SK-N-SH (cell line): Measurements from ENCODE around the gene SLC1A7. TPM values are rescaled to one million over a fixed set of nuclear protein-coding genes. Genes with fewer than 3 reads are reported as not detected.

Experiments used
- CTCF ChIA-PET: fragments of 300-600, 350-600 bp; formaldehyde crosslinking; extraction: SDS; loops from one replicate; lab custom pipeline; 2021; lab: Yijun Ruan, JAX
- POLR2A ChIA-PET: fragments of 350-600 bp; sonication (Branson Sonifier 250); formaldehyde crosslinking; extraction: SDS; loops from one replicate; lab custom pipeline; 2020; ENCODE audit warnings: antibody characterized with exemption, inconsistent platforms; lab: Yijun Ruan, JAX
- DNase-seq: peaks from one replicate; pipeline ENCODE4 v3.0.0; 2012
- H2AFZ ChIP-seq: fragments of 200-600 bp; sonication (generic); 2 replicates; pipeline ENCODE4 v1.8.1; 2016; ENCODE audit warnings: antibody characterized with exemption, mild to moderate bottlenecking, low read depth
- H3F3A ChIP-seq: fragments of 200-600 bp; sonication (generic); replicated peaks from 2 replicates; pipeline ENCODE3; 2016; ENCODE audit warnings: antibody characterized with exemption, mild to moderate bottlenecking; ENCODE audit not compliant: insufficient read depth
- H3K27ac ChIP-seq, 2 experiments: fragments of 200-500 bp in 1 of 2; fragments of 200-600 bp in 1 of 2; sonication (Bioruptor generic) in 1 of 2; sonication (generic), shearing (Covaris generic) in 1 of 2; 2 replicates each; pipeline versions ENCODE4 v1.5.1 to v1.6.1; 2014 to 2016; ENCODE audit warnings: low read depth in 2 of 2, inconsistent platforms in 1 of 2, low read length in 1 of 2, mild to moderate bottlenecking in 1 of 2, mixed read lengths in 1 of 2
- H3K27me3 ChIP-seq: fragments of 200-600 bp; sonication (generic), shearing (Covaris generic); 2 replicates; pipeline ENCODE4 v1.6.1; 2016; ENCODE audit warnings: mixed run types; ENCODE audit not compliant: insufficient read depth
- H3K36me3 ChIP-seq, 2 experiments: fragments of 200-500 bp in 1 of 2; fragments of 200-600 bp in 1 of 2; sonication (Bioruptor generic) in 1 of 2; sonication (generic) in 1 of 2; replicated peaks in 1 of 2; 2 replicates each; pipeline versions ENCODE3 to v1.5.1; 2014 to 2016; ENCODE audit warnings: low read length in 1 of 2, mild to moderate bottlenecking in 1 of 2; ENCODE audit not compliant: insufficient read depth in 2 of 2, control insufficient read depth in 1 of 2
- H3K4me1 ChIP-seq, 2 experiments: fragments of 200-500 bp in 1 of 2; fragments of 200-600 bp in 1 of 2; sonication (Bioruptor generic) in 1 of 2; sonication (generic), shearing (Covaris generic) in 1 of 2; 2 replicates each; pipeline versions ENCODE4 v1.5.1 to v1.6.1; 2014 to 2016; ENCODE audit warnings: low read depth in 1 of 2, low read length in 1 of 2, mixed run types in 1 of 2; ENCODE audit not compliant: insufficient read depth in 2 of 2, control insufficient read depth in 1 of 2
- H3K4me2 ChIP-seq: fragments of 200-600 bp; sonication (generic), shearing (Covaris generic); 2 replicates; pipeline ENCODE4 v1.6.1; 2017; ENCODE audit warnings: mixed run types
- H3K4me3 ChIP-seq, 2 experiments: fragments of 200-500 bp in 1 of 2; fragments of 200-600 bp in 1 of 2; sonication (Bioruptor generic) in 1 of 2; sonication (generic), shearing (Covaris generic) in 1 of 2; 2 replicates each; pipeline versions ENCODE4 v1.5.1 to v1.8.1; 2014 to 2016; ENCODE audit warnings: low read depth in 2 of 2, inconsistent platforms in 1 of 2, low read length in 1 of 2, mild to moderate bottlenecking in 1 of 2, mixed read lengths in 1 of 2, moderate library complexity in 1 of 2
- H3K79me2 ChIP-seq: fragments of 200-600 bp; sonication (generic); 2 replicates; pipeline ENCODE4 v1.8.1; 2017; ENCODE audit warnings: mild to moderate bottlenecking; ENCODE audit not compliant: insufficient read depth
- H3K9ac ChIP-seq: fragments of 200-600 bp; sonication (generic); 2 replicates; pipeline ENCODE4 v1.6.1; 2017; ENCODE audit warnings: mixed run types
- H3K9me2 ChIP-seq: fragments of 200-600 bp; sonication (generic); 2 replicates; pipeline ENCODE4 v1.6.1; 2017; ENCODE audit warnings: mixed run types
- H3K9me3 ChIP-seq: fragments of 200-600 bp; sonication (generic); 2 replicates; pipeline ENCODE4 v1.6.1; 2017; ENCODE audit warnings: mixed run types, mild to moderate bottlenecking, moderate library complexity
- H4K20me1 ChIP-seq: fragments of 200-600 bp; sonication (generic); 2 replicates; pipeline ENCODE4 v1.6.1; 2017; ENCODE audit warnings: mild to moderate bottlenecking, mixed run types; ENCODE audit not compliant: insufficient read depth
- CTCF ChIP-seq: fragments of 200-600 bp; sonication (generic); IDR thresholded peaks from 2 replicates; pipeline ENCODE4 v1.6.1; 2017; ENCODE audit warnings: antibody characterized with exemption, mild to moderate bottlenecking, moderate library complexity
- EP300 ChIP-seq, 2 experiments: IDR thresholded peaks; 2 replicates each; pipeline versions ENCODE4 v1.4.0 to v1.6.1; 2012; ENCODE audit warnings: borderline replicate concordance in 1 of 2, low read depth in 1 of 2, low read length in 1 of 2
- EZH2phosphoT487 ChIP-seq: fragments of 200-600 bp; sonication (generic); IDR thresholded peaks from 2 replicates; pipeline ENCODE4 v1.6.1; 2017; ENCODE audit warnings: low read depth, mixed run types, mild to moderate bottlenecking, antibody characterized with exemption, moderate library complexity, borderline replicate concordance
- FOSL2 ChIP-seq: IDR thresholded peaks from 2 replicates; pipeline ENCODE4 v1.4.0; 2012; ENCODE audit warnings: low read depth, mild to moderate bottlenecking, moderate library complexity, borderline replicate concordance
- FOXJ3 ChIP-seq: sonication (generic); formaldehyde crosslinking; IDR thresholded peaks from 2 replicates; pipeline ENCODE4 v1.5.1; 2020; ENCODE audit warnings: mild to moderate bottlenecking, missing genetic modification reagents
- FOXM1 ChIP-seq: IDR thresholded peaks from 2 replicates; pipeline ENCODE4 v1.4.0; 2012; ENCODE audit warnings: low read depth, mild to moderate bottlenecking
- GATA2 ChIP-seq: sonication (generic); formaldehyde crosslinking; IDR thresholded peaks from 2 replicates; pipeline ENCODE4 v1.5.0; 2020; ENCODE audit warnings: mild to moderate bottlenecking, missing genetic modification reagents
- JUND ChIP-seq: IDR thresholded peaks from 2 replicates; pipeline ENCODE4 v1.4.0; 2012
- MEF2A ChIP-seq: IDR thresholded peaks from 2 replicates; pipeline ENCODE4 v1.4.0; 2012; ENCODE audit warnings: low read depth, borderline replicate concordance
- MXI1 ChIP-seq: IDR thresholded peaks from 2 replicates; pipeline ENCODE4 v1.6.1; 2012; ENCODE audit warnings: mild to moderate bottlenecking, low read depth, low read length, improper control_type of control experiment
- NRF1 ChIP-seq: IDR thresholded peaks from 2 replicates; pipeline ENCODE4 v1.6.1; 2012; ENCODE audit warnings: low read depth, mild to moderate bottlenecking, low read length
- RXRA ChIP-seq: IDR thresholded peaks from 2 replicates; pipeline ENCODE4 v1.4.0; 2012; ENCODE audit warnings: low read depth, mild to moderate bottlenecking, borderline replicate concordance
- TAF1 ChIP-seq: IDR thresholded peaks from 2 replicates; pipeline ENCODE4 v1.6.1; 2012; ENCODE audit warnings: low read depth, mild to moderate bottlenecking, low read length, moderate library complexity, borderline replicate concordance
- TCF12 ChIP-seq: IDR thresholded peaks from 2 replicates; pipeline ENCODE4 v1.4.0; 2012
- YY1 ChIP-seq: IDR thresholded peaks from 2 replicates; pipeline ENCODE4 v1.4.0; 2012; ENCODE audit warnings: low read depth, mild to moderate bottlenecking
- WGBS: methylation state at CpG from one replicate; pipeline ENCODE4 v1.1.6; 2017; ENCODE audit warnings: low lambda C conversion rate; 5-methylcytosine and 5-hydroxymethylcytosine counted together
- polyA plus RNA-seq, 3 experiments: library from polyadenylated mRNA; depleted of rRNA; stranded (reverse); fragments of >200 nt; gene quantifications; 2 replicates each; pipeline ENCODE4 v1.2.3, GENCODE V29; 2012
- TF ChIP-seq, protein P1 (sequence below): IDR thresholded peaks from 2 replicates; pipeline ENCODE4 v1.6.1; 2012; ENCODE audit warnings: mild to moderate bottlenecking, low read depth, low read length, moderate library complexity

Gene SLC1A7
- polyA plus RNA-seq, 1 of the 3 experiments (the other 2 are of a cell fraction): not detected

DNA sequence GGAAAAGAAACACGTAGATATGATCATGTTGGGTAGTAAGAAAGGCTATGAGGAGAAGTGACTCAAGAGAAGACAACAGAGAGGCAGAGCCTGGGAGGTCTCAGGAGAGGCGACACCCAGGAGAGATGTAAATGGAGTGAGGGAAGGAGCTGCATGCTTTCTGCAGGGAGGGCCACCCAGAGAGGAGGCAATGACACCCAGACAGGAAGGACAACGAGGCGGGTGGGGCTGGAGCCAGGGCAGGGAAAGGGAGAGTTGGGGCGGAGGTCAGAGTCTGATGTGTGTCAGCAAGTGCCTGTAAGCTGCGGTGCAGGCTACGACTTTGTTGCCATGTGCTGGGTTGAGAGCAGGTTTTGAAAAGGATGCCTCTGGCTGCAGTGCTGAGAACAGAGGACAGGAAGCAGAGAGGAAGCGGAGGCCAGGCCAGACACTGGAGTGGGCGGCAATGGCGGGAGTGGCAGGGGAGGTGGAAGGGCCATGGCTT is 31.3 kb downstream of the SLC1A7 start:
- H3K27ac ChIP-seq: no peak overlapping the region
- H3F3A ChIP-seq: no peaks in the 10 kb centered on the region
- no peaks in the 10 kb centered on the region for H3K9me3 ChIP-seq
- ChIA-PET CTCF (no interaction called here), POLR2A (no interaction called here)
- TF ChIP-seq TAF1 (no peak), FOXJ3 (CRISPR knock-in tag) (no peak), MXI1 (no peak), YY1 (no peak), FOSL2 (no peak), EP300 (IDR thresholded peaks at IDR 0.05; ENCODE audit: borderline replicate concordance in 1 of 2, low read depth in 1 of 2, low read length in 1 of 2) (no peak), CTCF (no peak), NRF1 (no peak), FOXM1 (no peak), TCF12 (no peak), JUND (no peak), MEF2A (no peak), GATA2 (CRISPR knock-in tag) (no peak), EZH2phosphoT487 (no peak), RXRA (no peak)
- TF ChIP-seq, protein P1, sequence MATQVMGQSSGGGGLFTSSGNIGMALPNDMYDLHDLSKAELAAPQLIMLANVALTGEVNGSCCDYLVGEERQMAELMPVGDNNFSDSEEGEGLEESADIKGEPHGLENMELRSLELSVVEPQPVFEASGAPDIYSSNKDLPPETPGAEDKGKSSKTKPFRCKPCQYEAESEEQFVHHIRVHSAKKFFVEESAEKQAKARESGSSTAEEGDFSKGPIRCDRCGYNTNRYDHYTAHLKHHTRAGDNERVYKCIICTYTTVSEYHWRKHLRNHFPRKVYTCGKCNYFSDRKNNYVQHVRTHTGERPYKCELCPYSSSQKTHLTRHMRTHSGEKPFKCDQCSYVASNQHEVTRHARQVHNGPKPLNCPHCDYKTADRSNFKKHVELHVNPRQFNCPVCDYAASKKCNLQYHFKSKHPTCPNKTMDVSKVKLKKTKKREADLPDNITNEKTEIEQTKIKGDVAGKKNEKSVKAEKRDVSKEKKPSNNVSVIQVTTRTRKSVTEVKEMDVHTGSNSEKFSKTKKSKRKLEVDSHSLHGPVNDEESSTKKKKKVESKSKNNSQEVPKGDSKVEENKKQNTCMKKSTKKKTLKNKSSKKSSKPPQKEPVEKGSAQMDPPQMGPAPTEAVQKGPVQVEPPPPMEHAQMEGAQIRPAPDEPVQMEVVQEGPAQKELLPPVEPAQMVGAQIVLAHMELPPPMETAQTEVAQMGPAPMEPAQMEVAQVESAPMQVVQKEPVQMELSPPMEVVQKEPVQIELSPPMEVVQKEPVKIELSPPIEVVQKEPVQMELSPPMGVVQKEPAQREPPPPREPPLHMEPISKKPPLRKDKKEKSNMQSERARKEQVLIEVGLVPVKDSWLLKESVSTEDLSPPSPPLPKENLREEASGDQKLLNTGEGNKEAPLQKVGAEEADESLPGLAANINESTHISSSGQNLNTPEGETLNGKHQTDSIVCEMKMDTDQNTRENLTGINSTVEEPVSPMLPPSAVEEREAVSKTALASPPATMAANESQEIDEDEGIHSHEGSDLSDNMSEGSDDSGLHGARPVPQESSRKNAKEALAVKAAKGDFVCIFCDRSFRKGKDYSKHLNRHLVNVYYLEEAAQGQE: no peak
- DNase-seq: no peak
- no peak overlapping the region for H3K9ac ChIP-seq
- H4K20me1 ChIP-seq: no peaks in the 10 kb centered on the region
- no peaks in the 10 kb centered on the region for H3K79me2 ChIP-seq
- H3K36me3 ChIP-seq: no peaks in the 10 kb centered on the region
- H3K4me3 ChIP-seq: no peak overlapping the region
- no peak overlapping the region for H2AFZ ChIP-seq
- no peaks in the 10 kb centered on the region for H3K9me2 ChIP-seq
- H3K27me3 ChIP-seq: no peaks in the 10 kb centered on the region
- WGBS: 91% methylated on average over 10 of the region's 10 CpGs
- peaks cover 21 to 29% of the 10 kb centered on the region in 2 experiments; a peak in 3 of 4 replicates for H3K4me1 ChIP-seq
- H3K4me2 ChIP-seq: no peak overlapping the region
